H1 (cell line): ENCODE data around the gene SBF2. TPM values are rescaled to one million over a fixed set of nuclear protein-coding genes. Genes with fewer than 3 reads are reported as not detected.

Source experiments
- CTCF ChIA-PET: fragments of 300-600 bp; sonication (Branson Sonifier 250); formaldehyde crosslinking; loops from one replicate; lab custom pipeline; 2021; ENCODE audit not compliant: partially characterized antibody; lab: Charles Lee
- POLR2A ChIA-PET: fragments of 300-600 bp; sonication (Branson Sonifier 250); formaldehyde crosslinking; loops from one replicate; lab custom pipeline; 2021; ENCODE audit warnings: inconsistent platforms; ENCODE audit not compliant: partially characterized antibody; lab: Charles Lee
- DNase-seq, 2 experiments: peaks; one replicate each; pipeline versions ENCODE4 v3.0.0 to v3.0.0-alpha.2; 2010 to 2022; ENCODE audit warnings: low spot score in 2 of 2, low read depth in 1 of 2, mixed read lengths in 1 of 2
- FAIRE-seq: peaks from 2 replicates; lab custom pipeline; 2011; peaks lifted over from hg19 to GRCh38; lab: Jason Lieb, UNC
- H2AFZ ChIP-seq: 2 replicates; pipeline ENCODE4 v1.8.1; 2012; ENCODE audit warnings: low read length, inconsistent platforms
- H2AK5ac ChIP-seq: 2 replicates; pipeline ENCODE4 v1.6.1; 2013; ENCODE audit warnings: low read depth, low read length
- H2BK120ac ChIP-seq: replicated peaks from 2 replicates; pipeline ENCODE3; 2013; ENCODE audit warnings: low read depth, low read length, inconsistent platforms
- H2BK12ac ChIP-seq: 2 replicates; pipeline ENCODE4 v1.6.1; 2013; ENCODE audit warnings: low read depth, low read length
- H2BK15ac ChIP-seq: 2 replicates; pipeline ENCODE4 v1.6.1; 2013; ENCODE audit warnings: low read length
- H2BK20ac ChIP-seq: 2 replicates; pipeline ENCODE4 v1.6.1; 2013; ENCODE audit warnings: low read length
- H2BK5ac ChIP-seq: 2 replicates; pipeline ENCODE4 v1.6.1; 2013; ENCODE audit warnings: low read depth, low read length
- H3K14ac ChIP-seq: 2 replicates; pipeline ENCODE4 v1.6.1; 2013; ENCODE audit warnings: inconsistent platforms; ENCODE audit not compliant: insufficient read length
- H3K18ac ChIP-seq: 2 replicates; pipeline ENCODE4 v1.6.1; 2013; ENCODE audit warnings: low read length; ENCODE audit errors: extremely low read depth
- H3K23ac ChIP-seq: 2 replicates; pipeline ENCODE4 v1.6.1; 2013; ENCODE audit warnings: inconsistent platforms; ENCODE audit not compliant: insufficient read length
- H3K23me2 ChIP-seq: 2 replicates; pipeline ENCODE4 v1.6.1; 2013; ENCODE audit warnings: low read depth, low read length
- H3K27ac ChIP-seq: 2 replicates; pipeline ENCODE4 v1.6.1; 2011; ENCODE audit warnings: low read depth, low read length, inconsistent platforms
- H3K27me3 ChIP-seq, 4 experiments: replicated peaks in 1 of 4; 1 replicate in 1 of 4; 2 replicates in 3 of 4; pipeline versions ENCODE4 v1.6.1 to v1.8.1; 2011 to 2013; ENCODE audit warnings: low read length in 3 of 4, mild to moderate bottlenecking in 3 of 4, inconsistent platforms in 2 of 4, mixed read lengths in 2 of 4, moderate library complexity in 1 of 4; ENCODE audit not compliant: control insufficient read depth in 3 of 4, insufficient read depth in 3 of 4; ENCODE audit errors: extremely low read depth in 1 of 4
- H3K36me3 ChIP-seq, 4 experiments: 2 replicates each; pipeline versions ENCODE4 v1.6.1 to v1.8.1; 2011 to 2013; ENCODE audit warnings: mild to moderate bottlenecking in 4 of 4, low read length in 3 of 4, moderate library complexity in 2 of 4, control low read depth in 1 of 4, inconsistent platforms in 1 of 4; ENCODE audit not compliant: insufficient read depth in 4 of 4, control insufficient read depth in 2 of 4
- H3K4ac ChIP-seq: replicated peaks from 2 replicates; pipeline ENCODE3; 2013; ENCODE audit warnings: low read length, low read depth, mixed read lengths, inconsistent platforms; ENCODE audit not compliant: insufficient read length
- H3K4me1 ChIP-seq, 4 experiments: replicated peaks in 1 of 4; 1 replicate in 1 of 4; 2 replicates in 3 of 4; pipeline versions ENCODE4 v1.6.1 to v1.8.1; 2011 to 2013; ENCODE audit warnings: low read length in 3 of 4, inconsistent platforms in 2 of 4, mixed read lengths in 1 of 4; ENCODE audit not compliant: insufficient read depth in 4 of 4, control insufficient read depth in 3 of 4
- H3K4me2 ChIP-seq, 2 experiments: 2 replicates each; pipeline versions ENCODE4 v1.6.1 to v1.8.1; 2011 to 2013; ENCODE audit warnings: low read depth in 2 of 2, low read length in 2 of 2, control low read depth in 1 of 2, inconsistent platforms in 1 of 2, mild to moderate bottlenecking in 1 of 2; ENCODE audit not compliant: insufficient read depth in 1 of 2
- H3K4me3 ChIP-seq, 4 experiments: fragments of 200-600, 300-600 bp in 1 of 4; sonication (generic), shearing (Covaris generic), sonication (Bioruptor Twin) in 1 of 4; 2 replicates each; pipeline versions ENCODE4 v1.5.1 to v1.8.1; 2011 to 2016; ENCODE audit warnings: low read length in 4 of 4, low read depth in 3 of 4, control low read depth in 2 of 4, inconsistent platforms in 2 of 4, mild to moderate bottlenecking in 2 of 4, mixed read lengths in 1 of 4, moderate library complexity in 1 of 4; ENCODE audit not compliant: insufficient read depth in 2 of 4; ENCODE audit errors: extremely low read depth in 1 of 4
- H3K56ac ChIP-seq: replicated peaks from 2 replicates; pipeline ENCODE3; 2013; ENCODE audit warnings: low read depth, mild to moderate bottlenecking, mixed read lengths, low read length, inconsistent platforms; ENCODE audit not compliant: insufficient read length
- H3K79me1 ChIP-seq: 2 replicates; pipeline ENCODE4 v1.6.1; 2013; ENCODE audit warnings: low read depth, low read length, control low read depth
- H3K79me2 ChIP-seq, 2 experiments: 2 replicates each; pipeline versions ENCODE4 v1.6.1 to v1.8.1; 2012 to 2013; ENCODE audit warnings: low read length in 2 of 2, mild to moderate bottlenecking in 2 of 2, inconsistent platforms in 1 of 2; ENCODE audit not compliant: insufficient read depth in 2 of 2, control insufficient read depth in 1 of 2
- H3K9ac ChIP-seq, 4 experiments: replicated peaks in 1 of 4; 1 replicate in 1 of 4; 2 replicates in 3 of 4; pipeline versions ENCODE4 v1.6.1 to v1.8.1; 2011 to 2013; ENCODE audit warnings: low read depth in 3 of 4, low read length in 3 of 4, control low read depth in 2 of 4, mild to moderate bottlenecking in 2 of 4, moderate library complexity in 2 of 4, inconsistent platforms in 1 of 4; ENCODE audit errors: extremely low read depth in 1 of 4
- H3K9me3 ChIP-seq, 2 experiments: 2 replicates each; pipeline versions ENCODE4 v1.6.1 to v1.8.1; 2012 to 2013; ENCODE audit warnings: mild to moderate bottlenecking in 2 of 2, moderate library complexity in 2 of 2, control low read depth in 1 of 2, inconsistent platforms in 1 of 2, low read depth in 1 of 2, low read length in 1 of 2, mixed read lengths in 1 of 2; ENCODE audit not compliant: insufficient read depth in 2 of 2
- H4K20me1 ChIP-seq, 2 experiments: replicated peaks in 1 of 2; 2 replicates each; pipeline versions ENCODE3 to v1.8.1; 2011 to 2013; ENCODE audit warnings: inconsistent platforms in 2 of 2, low read length in 2 of 2, mild to moderate bottlenecking in 1 of 2; ENCODE audit not compliant: insufficient read depth in 2 of 2, control insufficient read depth in 1 of 2
- H4K5ac ChIP-seq: 2 replicates; pipeline ENCODE4 v1.6.1; 2013; ENCODE audit warnings: low read length, low read depth, mixed read lengths, inconsistent platforms; ENCODE audit not compliant: insufficient read length
- H4K8ac ChIP-seq: 2 replicates; pipeline ENCODE4 v1.8.0; 2013; ENCODE audit warnings: mild to moderate bottlenecking, moderate library complexity, low read length, inconsistent platforms; ENCODE audit not compliant: insufficient read depth; ENCODE audit errors: extremely low read depth
- H4K91ac ChIP-seq: replicated peaks from 2 replicates; pipeline ENCODE3; 2013; ENCODE audit warnings: low read length, mixed read lengths, inconsistent platforms; ENCODE audit not compliant: insufficient read length
- ATF2 ChIP-seq: IDR thresholded peaks from 2 replicates; pipeline ENCODE4 v1.6.1; 2012; ENCODE audit warnings: low read length, inconsistent platforms
- JUN ChIP-seq: IDR thresholded peaks from 2 replicates; pipeline ENCODE4 v1.6.1; 2011; ENCODE audit warnings: low read depth, mild to moderate bottlenecking, improper control_type of control experiment, low read length
- RBBP5 ChIP-seq: IDR thresholded peaks from 2 replicates; pipeline ENCODE4 v1.7.1; 2012; ENCODE audit warnings: low read depth, mild to moderate bottlenecking, inconsistent platforms, low read length, moderate library complexity, borderline replicate concordance
- RNF2 ChIP-seq: fragments of 200-900, 300-1000 bp; sonication (generic); IDR thresholded peaks from 2 replicates; pipeline ENCODE4 v1.7.1; 2016; ENCODE audit warnings: borderline replicate concordance, low read depth, mild to moderate bottlenecking, antibody characterized with exemption, low read length; ENCODE audit not compliant: poor library complexity, severe bottlenecking; ENCODE audit errors: missing control alignments
- SIN3A ChIP-seq, 2 experiments: IDR thresholded peaks in 1 of 2; conservative IDR thresholded peaks in 1 of 2; 2 replicates each; pipeline ENCODE4 v1.6.1; 2011 to 2012; ENCODE audit warnings: low read length in 2 of 2, improper control_type of control experiment in 1 of 2, low read depth in 1 of 2, mild to moderate bottlenecking in 1 of 2
- ZNF274 ChIP-seq: IDR thresholded peaks from 2 replicates; pipeline ENCODE4 v1.7.0; 2012; ENCODE audit warnings: low read length, borderline replicate concordance; ENCODE audit errors: extremely low read depth
- WGBS, 2 experiments: shearing (Covaris generic) in 1 of 2; methylation state at CpG; one replicate each; pipeline versions ENCODE4 v1.1.6 to v1.1.7; 2013 to 2015; ENCODE audit warnings: low lambda C conversion rate in 2 of 2, mixed read lengths in 2 of 2, inconsistent platforms in 1 of 2, low coverage in 1 of 2, missing lambda C conversion rate in 1 of 2; ENCODE audit not compliant: insufficient replicate concordance in 2 of 2, insufficient coverage in 1 of 2, insufficient read length in 1 of 2; ENCODE audit errors: extremely low coverage in 1 of 2, missing lambda C conversion rate in 1 of 2; 5-methylcytosine and 5-hydroxymethylcytosine counted together
- polyA plus RNA-seq, 7 experiments: library from polyadenylated mRNA; depleted of rRNA in 3 of 7; stranded (reverse) in 5 of 7; unstranded in 2 of 7; fragments of >200 nt in 5 of 7; fragments of 200-250 nt in 2 of 7; gene quantifications; 1 replicate in 5 of 7; 2 replicates in 1 of 7; 4 replicates in 1 of 7; pipeline versions ENCODE4 v1.2.1 to v1.2.3, GENCODE V29; 2011 to 2013; ENCODE audit warnings: missing spikeins in 2 of 7, mixed read lengths in 2 of 7
- total RNA-seq: library from RNA; stranded (reverse); fragmentation: NEBNext Ultra II Directional; extraction: Animal tissue kit (Norgen Biotek cat#: 25700); gene quantifications from 2 replicates; pipeline ENCODE4 v1.2.1, GENCODE V29; 2021

Gene SBF2
- total and polyA plus RNA-seq, 2 of the 8 experiments (the other 6 are each of a cell fraction or from before 2014, with no cell fraction given): 36.7 to 50.5 TPM

GRCh38 chr11:10289765-10290380 is 4.1 kb downstream of the SBF2 start:
- H4K91ac ChIP-seq: no peak overlapping the region
- POLR2A ChIA-PET: interaction anchor here (0.8 to 12.5 kb wide), 3 partner anchors 12 to 21 kb away, joined by 3 to 156 read pairs (median 4); partner anchors contain the start of gene ADM
- peaks cover 0 to 76% of the 10 kb centered on the region in 2 experiments; a peak in 2 of 4 replicates for H3K79me2 ChIP-seq
- no peak for TF ChIP-seq JUN
- no peak for TF ChIP-seq SIN3A (conservative IDR thresholded peaks at IDR 0.05 in 1 of 2, IDR thresholded peaks at IDR 0.05 in 1 of 2; ENCODE audit: low read depth in 1 of 2, low read length in 2 of 2)
- no peak for TF ChIP-seq RNF2
- TF ChIP-seq RBBP5: no peak
- TF ChIP-seq ATF2: no peak
- no peak for TF ChIP-seq ZNF274

More at GRCh38 chr11:10289765-10290380, 4.1 kb downstream of the SBF2 start:
- no peak overlapping the region for H3K23ac ChIP-seq
- H3K23me2 ChIP-seq: peaks cover 11% of the 10 kb centered on the region
- no peak overlapping the region; a peak in 1 of 4 replicates for H3K4me2 ChIP-seq
- no peak overlapping the region for H2BK15ac ChIP-seq
- no peak overlapping the region for H2BK120ac ChIP-seq
- no peak for FAIRE-seq
- no peak overlapping the region for H4K5ac ChIP-seq
- no peak overlapping the region for H3K56ac ChIP-seq
- no peaks in the 10 kb centered on the region for H3K27me3 ChIP-seq
- H2BK20ac ChIP-seq: no peak overlapping the region
- H3K18ac ChIP-seq: no peak overlapping the region; the same call in 1 of the 2 replicates
- no peak overlapping the region for H3K9ac ChIP-seq
- H3K9me3 ChIP-seq: no peaks in the 10 kb centered on the region
- 0 out of 2 replicates have a peak overlapping the region, but pooled peaks have one; percentile 30 for H2BK5ac ChIP-seq
- peaks cover 3 to 14% (median 7%) of the 10 kb centered on the region in 4 experiments; a peak in 6 of 7 replicates for H3K4me1 ChIP-seq
- no peak overlapping the region for H3K14ac ChIP-seq
- H4K20me1 ChIP-seq: peaks cover 2 to 7% of the 10 kb centered on the region in 2 experiments
- H3K4me3 ChIP-seq: no peak overlapping the region
- no peak for DNase-seq
- H3K36me3 ChIP-seq: no peaks in the 10 kb centered on the region
- H3K79me1 ChIP-seq: peaks cover 7% of the 10 kb centered on the region; the same call in 1 of the 2 replicates
- no peak overlapping the region for H2AK5ac ChIP-seq
- 90% methylated on average over 10 of the region's 10 CpGs; no CpG with 5 or more reads in 1 of the 2 experiments for WGBS, 2 experiments
- H2BK12ac ChIP-seq: peak overlapping the region; percentile 18; the same call in 1 of the 2 replicates
- no peak overlapping the region for H3K27ac ChIP-seq
- peak overlapping the region; percentile 63; the same call in 1 of the 2 replicates for H4K8ac ChIP-seq
- CTCF ChIA-PET: interaction anchor here (0.9 to 5.9 kb wide), 6 partner anchors 10 to 81 kb away, joined by 3 to 35 read pairs (median 4); partner anchors contain the start of gene ADM
- no peak overlapping the region for H2AFZ ChIP-seq
- H3K4ac ChIP-seq: no peak overlapping the region
